ENCODE data around the gene NUDT21. TPM values are rescaled to one million over a fixed set of nuclear protein-coding genes. Genes with fewer than 3 reads are reported as not detected.

Gene NUDT21
- total and polyA plus RNA-seq, 11 donors = 10.9 to 74.3 (median 61.7) TPM

GRCh38 chr16:56425439-56425832, 25.7 kb downstream of the NUDT21 start, which contains the start of gene AMFR:
Gene AMFR (minus strand): TSS chr16:56425545. CDS start chr16:56425327, 218 bp downstream.
- Histone ChIP-seq H3K27ac (peak within 1 kb of the TSS; percentile 65 to 95 (median 88)), H3K4me3 (peak within 1 kb of the TSS; percentile 62 to 98 (median 90)), H3K27me3 (no peaks in the 10 kb centered on the region), H3K4me1 (peaks cover 0 to 42% (median 20%) of the 10 kb centered on the region in 12 donors), H3K36me3 (peaks cover 0 to 11% (median 4%) of the 10 kb centered on the region in 9 donors), H3K9me3 (no peaks in the 10 kb centered on the region)
- peak; percentile 88 to 96 (median 95) for ATAC-seq
- no peak for TF ChIP-seq POLR2A (IDR thresholded peaks at IDR 0.05)
- peak in 11 of 12 donors; percentile 33 to 74 (median 59) for TF ChIP-seq CTCF (IDR thresholded peaks at IDR 0.05)
- intact Hi-C loops (cut with DNase I) = loop anchor here in 1 of 10 donors (10.0 kb wide), 1 partner anchor 59 kb away; no protein-coding TSS in a partner anchor
- DNase-seq = peak; percentile 73 to 87 (median 78)
- WGBS, 4 donors = 0 to 1% (median 0%) methylated on average over 11 to 57 of the region's 57 CpGs

GRCh38 chr16:56424791-56425438, 26.2 kb downstream of the NUDT21 start:
- 1% methylated on average over 14 to 79 of the region's 79 CpGs for WGBS, 4 donors
- Histone ChIP-seq H3K9me3 (no peaks in the 10 kb centered on the region), H3K36me3 (peaks cover 0 to 6% (median 0%) of the 10 kb centered on the region in 9 donors), H3K4me3 (peak overlapping the region; percentile 62 to 98 (median 90)), H3K4me1 (peaks cover 0 to 45% (median 20%) of the 10 kb centered on the region in 12 donors), H3K27me3 (no peaks in the 10 kb centered on the region), H3K27ac (peak overlapping the region; percentile 14 to 95 (median 86))
- TF ChIP-seq CTCF (IDR thresholded peaks at IDR 0.05) (no peak), POLR2A (IDR thresholded peaks at IDR 0.05) (no peak)
- DNase-seq = peak; percentile 40 to 70 (median 46)
- intact Hi-C loops (cut with DNase I) = loop anchor here in 1 of 10 donors (10.0 kb wide), 1 partner anchor 60 kb away; no protein-coding TSS in a partner anchor
- ATAC-seq = peak in 3 of 4 donors; percentile 39 to 59 (median 52)

- DNase-seq = no peak
- H3K36me3 ChIP-seq = peaks cover 0 to under 1% (median 0%) of the 10 kb centered on the region in 9 donors
- 1 to 2% (median 1%) methylated on average over 16 of the region's 16 CpGs for WGBS, 4 donors
- peak in 2 of 4 donors; percentile 4 to 10 for ATAC-seq
- H3K9me3 ChIP-seq = no peaks in the 10 kb centered on the region
- peak overlapping the region in 11 of 12 donors; percentile 68 to 95 (median 88) for H3K27ac ChIP-seq
- H3K4me3 ChIP-seq = peak overlapping the region; percentile 62 to 98 (median 90)
- TF ChIP-seq POLR2A (IDR thresholded peaks at IDR 0.05) (no peak), CTCF (IDR thresholded peaks at IDR 0.05) (no peak)
- peaks cover 0 to 46% (median 20%) of the 10 kb centered on the region in 12 donors for H3K4me1 ChIP-seq
- intact Hi-C loops (cut with DNase I) = loop anchor here in 1 of 10 donors (10.0 kb wide), 1 partner anchor 60 kb away; no protein-coding TSS in a partner anchor
- H3K27me3 ChIP-seq = no peaks in the 10 kb centered on the region
Observed at GRCh38 chr16:56424404-56424764, 26.7 kb downstream of the NUDT21 start.
